Activated CD4-positive, alpha-beta T cell treated with anti-CD3 and anti-CD28 coated beads for 48 hours (primary cell): Measurements from ENCODE around the gene OR5D14.

ENCODE experiments used
- DNase-seq: peaks from one replicate; pipeline ENCODE4 v3.0.0-alpha.2; 2020

The OR5D14 gene

GRCh38 chr11:55795256-55795655 is at the start of gene OR5D14:
Gene OR5D14, plus strand, starts transcription at chr11:55795556. Its CDS starts 0 bp downstream, at chr11:55795556.
- no peak for DNase-seq

- no peak for DNase-seq
Observed at GRCh38 chr11:55773138-55773537, 22.2 kb upstream of the OR5D14 start, which contains the start of gene OR5D13. Gene OR5D13, plus strand, starts transcription at chr11:55773438. Its CDS starts 0 bp downstream, at chr11:55773438.

- no peak for DNase-seq
Observed at GRCh38 chr11:55791606-55792005, 3.8 kb upstream of the OR5D14 start.

GRCh38 chr11:55793321-55793720 is 2.0 kb upstream of the OR5D14 start:
- no peak for DNase-seq

- no peak for DNase-seq
Observed at GRCh38 chr11:55806248-55806647, 10.9 kb downstream of the OR5D14 start.

GRCh38 chr11:55811067-55811466 is 15.7 kb downstream of the OR5D14 start, which contains the start of gene OR5L1:
Gene OR5L1, plus strand, starts transcription at chr11:55811367. Its CDS starts 100 bp downstream, at chr11:55811467.
- no peak for DNase-seq

GRCh38 chr11:55819330-55819729 is 24.0 kb downstream of the OR5D14 start, which contains the start of gene OR5D18:
Gene OR5D18, plus strand, starts transcription at chr11:55819630. Its CDS starts 0 bp downstream, at chr11:55819630.
- DNase-seq: no peak

- DNase-seq: no peak
Observed at GRCh38 chr11:55826919-55827318, 31.6 kb downstream of the OR5D14 start, which contains the start of gene OR5L2. Gene OR5L2, plus strand, starts transcription at chr11:55827219. Its CDS starts 0 bp downstream, at chr11:55827219.

- no peak for DNase-seq
Observed at GRCh38 chr11:55838452-55838851, 43.1 kb downstream of the OR5D14 start, which contains the start of gene OR5D16. Gene OR5D16, plus strand, starts transcription at chr11:55838752. Its CDS starts 0 bp downstream, at chr11:55838752.
